ENCODE results near the gene TAS1R1.
"Not testable (repeated sequence)": the region's sequence is repeated elsewhere in the genome, so short reads cannot be mapped to it uniquely, and the experiment has no call there.

Gene TAS1R1

DNA sequence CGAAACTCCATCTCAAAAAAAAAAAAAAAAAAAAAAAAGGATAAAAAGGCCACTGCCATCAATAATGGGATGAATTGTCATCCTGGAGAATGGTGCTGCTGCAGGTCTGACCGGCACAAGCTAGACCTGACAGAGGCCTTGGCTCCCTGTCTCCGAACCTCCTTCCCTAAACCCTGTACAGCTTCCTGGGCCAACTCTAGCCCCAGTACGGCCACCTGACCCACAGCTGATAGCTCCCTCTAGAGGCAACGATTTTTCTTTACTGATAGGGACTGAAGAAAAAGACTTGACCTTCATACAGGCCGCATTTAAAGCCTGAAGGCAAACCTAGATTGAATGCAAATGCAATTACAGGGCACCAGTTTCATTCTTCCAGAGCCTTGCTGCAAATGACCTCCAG, 31.5 kb upstream of the TAS1R1 start:
- no peak for DNase-seq

DNA sequence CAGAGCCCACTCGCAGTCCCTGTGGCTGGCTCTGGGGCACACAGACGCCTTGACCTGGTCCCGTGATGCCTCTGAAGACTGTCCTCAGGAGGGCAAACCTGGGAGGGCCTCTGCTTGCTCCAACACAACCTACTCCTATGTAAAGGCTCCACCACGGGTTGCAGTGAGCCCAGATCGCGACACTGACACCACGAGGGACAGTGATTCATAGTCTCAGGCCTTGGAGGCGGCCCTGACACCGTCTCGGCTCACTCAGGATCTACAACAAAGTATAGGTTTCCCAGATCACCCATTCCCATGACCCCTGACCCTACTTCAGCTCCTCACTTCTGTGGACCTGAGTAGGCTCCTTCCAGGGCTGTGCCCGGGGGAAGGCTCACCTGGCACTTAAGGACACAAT, 28.8 kb upstream of the TAS1R1 start:
- no peak for DNase-seq

DNA sequence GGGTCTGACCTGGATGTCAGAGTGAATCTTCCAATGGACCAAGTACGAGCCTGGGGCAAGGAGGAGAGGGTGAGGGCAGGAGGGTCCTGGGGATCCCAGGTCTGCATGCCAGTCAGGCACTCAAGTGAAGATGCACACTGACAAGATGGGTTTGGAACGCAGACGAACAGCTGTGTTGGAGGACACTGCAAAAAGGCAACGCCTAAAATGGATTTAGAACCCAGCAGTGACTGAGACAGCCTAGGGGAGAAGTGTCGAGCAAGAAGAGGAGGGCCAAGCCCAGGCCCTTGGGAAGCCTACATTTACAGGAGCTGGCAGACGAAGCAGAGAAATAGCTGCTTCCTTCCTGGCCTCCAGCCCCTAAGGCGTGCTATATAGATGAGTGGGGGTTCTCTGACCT, 26.6 kb upstream of the TAS1R1 start:
- no peak for DNase-seq

DNA sequence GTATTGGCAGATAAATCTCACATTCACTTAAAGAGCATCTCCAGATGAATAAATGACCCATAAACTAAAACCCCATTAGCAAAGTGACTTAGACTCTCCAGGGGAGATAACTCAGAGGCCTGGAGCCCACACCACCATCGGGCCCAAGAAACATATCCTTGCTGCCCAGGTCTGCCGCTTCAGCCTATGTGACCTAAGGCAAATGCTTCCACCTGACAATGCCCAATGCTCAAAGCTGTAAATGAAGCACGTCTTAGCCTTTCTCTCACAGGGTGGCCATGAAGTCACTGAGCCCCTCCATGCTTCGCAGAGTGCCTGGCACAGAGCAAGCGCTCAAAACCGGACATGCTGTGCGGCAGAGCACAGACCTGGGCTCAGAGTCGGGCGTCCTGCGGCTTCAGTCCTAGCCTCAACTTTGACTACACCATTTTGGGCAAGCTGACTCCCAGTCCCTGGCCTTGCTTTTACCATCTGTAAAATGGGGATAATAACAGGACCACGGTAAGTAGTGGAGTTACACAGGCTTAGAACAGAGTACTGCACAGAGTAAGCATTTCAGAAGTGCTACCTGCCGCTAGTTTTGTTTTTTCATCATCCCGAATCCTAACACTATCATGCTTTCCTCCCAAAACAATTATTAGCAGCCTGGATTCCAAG, 24.5 kb upstream of the TAS1R1 start:
- DNase-seq, result no peak

DNA sequence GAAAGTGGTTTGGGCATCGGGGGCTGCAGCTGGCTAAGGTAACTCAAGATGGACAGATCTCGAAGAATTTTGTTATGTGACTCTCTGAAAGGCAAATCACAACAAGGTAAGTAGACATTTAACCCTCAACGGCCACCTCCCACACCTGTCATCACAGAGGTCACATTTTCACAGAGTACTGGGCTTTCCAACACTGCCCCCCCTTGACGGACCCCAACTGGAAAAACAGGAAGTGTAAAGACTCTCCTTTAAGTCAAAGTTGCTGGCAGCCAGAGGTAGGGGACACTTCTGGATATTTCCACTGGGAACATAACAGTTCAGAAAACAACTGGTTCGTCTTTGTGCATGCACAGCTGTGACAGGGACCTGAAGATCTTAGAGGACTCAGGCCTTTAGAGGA, 23.1 kb upstream of the TAS1R1 start:
- no peak for DNase-seq

DNA sequence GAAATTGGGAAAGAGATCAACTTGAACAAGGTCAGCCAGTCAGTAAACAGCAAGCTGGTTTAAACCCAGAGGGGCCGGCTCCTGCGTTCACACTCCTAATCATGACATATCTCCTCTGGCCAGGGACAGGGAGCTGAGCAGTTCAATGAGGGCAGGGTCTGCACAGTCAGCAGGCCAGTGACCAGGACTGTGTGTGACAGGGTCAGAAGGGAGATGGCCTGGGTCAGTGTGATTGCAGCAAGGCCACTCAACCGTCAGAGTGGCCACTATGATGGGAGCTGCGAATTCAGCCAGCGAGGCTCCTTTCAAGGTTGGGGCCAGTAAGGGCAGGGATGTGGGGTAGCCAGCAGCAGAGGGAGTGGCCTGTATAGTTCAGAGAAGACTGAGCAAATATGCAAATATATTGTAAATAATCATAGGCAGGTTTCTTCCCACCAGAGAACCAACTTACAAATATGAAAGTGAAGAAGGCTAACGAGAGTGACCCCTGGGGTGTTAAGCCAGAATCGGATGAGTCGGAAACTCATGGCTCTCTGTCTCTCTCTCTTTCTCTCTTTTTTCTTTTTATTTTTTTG, 20.8 kb upstream of the TAS1R1 start:
- DNase-seq, result no peak

DNA sequence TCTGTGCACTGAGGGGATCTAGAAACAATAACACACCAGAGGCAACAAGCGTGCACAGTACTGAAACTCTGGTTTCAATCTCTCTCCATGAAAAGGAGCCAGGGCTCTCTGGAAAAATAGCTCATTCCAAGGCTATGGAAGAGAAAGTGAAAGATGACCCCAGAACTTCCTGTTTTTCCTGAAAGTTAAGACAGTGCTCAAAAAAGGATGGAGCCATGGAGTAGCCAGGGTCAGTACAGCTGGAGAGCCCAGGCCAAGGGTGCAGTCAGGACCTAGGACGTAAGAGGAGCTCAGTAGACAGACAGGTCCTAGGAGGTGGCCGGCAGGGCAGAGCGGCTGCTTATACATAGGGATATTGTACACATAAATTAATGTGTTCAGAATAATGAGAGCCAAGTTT, 19.9 kb upstream of the TAS1R1 start:
- no peak for DNase-seq

DNA sequence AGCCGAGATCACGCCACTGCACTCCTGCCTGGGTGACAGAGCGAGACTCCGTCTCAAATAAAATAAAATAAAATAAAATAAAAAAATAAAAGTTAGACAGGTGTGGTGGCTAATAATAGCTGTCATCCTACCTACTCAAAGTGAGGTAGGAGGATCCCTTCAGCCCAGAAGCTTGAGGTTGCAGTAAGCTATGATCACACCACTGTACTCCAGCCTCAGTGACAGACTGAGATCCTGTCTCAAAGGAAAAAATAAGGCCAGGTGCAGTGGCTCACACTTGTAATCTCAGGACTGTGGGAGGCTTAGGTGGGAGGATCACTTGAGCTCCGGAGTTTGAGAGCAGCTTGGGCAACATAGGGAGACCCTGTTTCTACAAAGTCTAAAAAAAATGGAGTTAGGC, 18.8 kb upstream of the TAS1R1 start:
- no peak for DNase-seq

DNA sequence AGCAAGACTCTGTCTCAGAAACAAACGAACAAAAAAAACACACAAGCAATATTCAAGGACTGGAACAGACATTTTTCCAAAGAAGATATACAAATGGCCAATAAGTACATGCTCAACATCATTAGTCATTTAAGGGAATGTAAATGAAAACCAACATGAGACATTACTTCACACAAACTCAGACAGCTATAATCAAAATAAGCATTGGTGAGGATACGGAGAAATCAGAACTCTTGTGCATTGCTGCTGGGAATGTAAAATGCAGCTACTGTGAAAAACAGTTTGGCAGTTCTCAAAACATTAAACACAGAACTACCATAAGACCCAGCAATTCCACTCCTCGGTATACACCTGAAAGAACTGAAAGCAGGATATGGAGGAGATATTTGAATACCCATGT, 16.2 kb upstream of the TAS1R1 start:
- DNase-seq, result no peak

DNA sequence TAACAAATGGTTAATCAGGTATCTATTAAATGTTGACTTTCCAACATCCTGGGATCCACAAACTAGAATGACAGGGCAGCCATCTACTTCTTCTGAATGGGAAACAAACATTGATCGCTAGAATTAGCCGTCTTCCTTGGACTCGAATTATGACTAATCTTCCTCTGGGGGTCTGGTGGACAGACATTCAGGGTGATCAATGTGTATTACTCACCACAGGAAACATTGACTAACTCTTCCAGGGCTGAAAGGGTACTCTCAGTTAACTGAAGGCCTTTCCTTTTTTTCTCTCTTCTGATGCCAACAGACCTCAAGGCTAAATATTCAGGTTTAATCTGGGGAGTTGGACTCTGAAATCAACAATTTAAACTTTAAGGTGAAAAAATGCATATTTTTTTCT, 10.3 kb upstream of the TAS1R1 start:
- DNase-seq, result no peak

DNA sequence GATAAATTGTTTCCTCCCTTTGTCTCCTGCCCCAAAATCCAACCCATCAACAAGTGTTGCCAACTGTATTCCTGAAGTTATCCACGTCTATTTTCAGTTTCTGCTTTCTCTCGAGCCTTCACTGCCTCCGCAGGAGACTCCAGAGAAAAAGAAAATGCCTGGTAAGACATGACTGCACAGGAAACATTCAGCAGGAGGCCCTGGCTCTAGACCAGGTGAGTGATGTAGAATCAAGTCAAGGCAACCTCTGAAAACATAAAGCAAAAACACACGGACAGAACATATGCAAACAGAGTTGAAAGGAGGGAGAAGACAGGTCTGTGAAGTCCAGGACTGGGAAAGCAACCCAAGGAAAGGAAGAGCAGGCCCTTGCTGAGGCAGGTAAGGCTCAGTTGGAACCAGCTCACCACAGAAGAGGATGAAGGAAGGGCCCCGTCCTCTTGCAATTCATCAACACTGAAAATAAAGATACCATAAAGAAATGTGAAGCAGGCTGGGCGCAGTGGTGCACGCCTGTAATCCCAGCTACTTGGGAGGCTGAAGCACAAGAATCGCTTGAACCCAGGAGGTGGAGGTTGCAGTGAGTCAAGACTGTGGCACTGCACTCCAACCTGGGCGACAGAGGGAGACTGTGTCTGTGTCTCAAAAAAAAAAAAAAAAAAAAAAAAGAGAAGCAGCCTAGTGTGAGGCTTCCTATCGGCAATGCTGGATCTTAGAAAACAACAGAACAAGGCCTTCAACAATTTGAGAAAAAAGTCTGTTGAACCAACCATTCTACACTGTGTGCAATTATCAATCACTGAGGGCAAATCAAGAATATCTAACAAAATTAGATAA, 9.6 kb upstream of the TAS1R1 start:
- DNase-seq, result no peak

DNA sequence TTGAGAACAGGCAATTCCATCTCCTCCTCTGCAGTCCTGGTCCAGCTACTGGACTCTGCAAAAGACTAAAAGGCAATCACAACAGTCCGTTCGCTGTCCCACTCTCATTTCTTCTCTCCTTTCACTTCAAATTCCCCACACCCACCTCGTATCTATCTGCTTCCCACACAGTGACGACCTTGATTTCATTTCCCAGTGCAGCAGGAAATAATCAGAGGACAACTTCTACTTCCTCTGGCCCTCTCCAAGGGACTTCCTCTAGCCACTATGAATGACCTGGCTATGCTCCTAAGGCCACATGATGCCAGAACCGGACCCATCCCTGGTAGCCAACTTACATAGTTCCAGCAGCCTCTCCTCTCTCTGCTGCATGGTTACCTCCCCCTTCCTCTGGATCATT, 8.8 kb upstream of the TAS1R1 start:
- no peak for DNase-seq

DNA sequence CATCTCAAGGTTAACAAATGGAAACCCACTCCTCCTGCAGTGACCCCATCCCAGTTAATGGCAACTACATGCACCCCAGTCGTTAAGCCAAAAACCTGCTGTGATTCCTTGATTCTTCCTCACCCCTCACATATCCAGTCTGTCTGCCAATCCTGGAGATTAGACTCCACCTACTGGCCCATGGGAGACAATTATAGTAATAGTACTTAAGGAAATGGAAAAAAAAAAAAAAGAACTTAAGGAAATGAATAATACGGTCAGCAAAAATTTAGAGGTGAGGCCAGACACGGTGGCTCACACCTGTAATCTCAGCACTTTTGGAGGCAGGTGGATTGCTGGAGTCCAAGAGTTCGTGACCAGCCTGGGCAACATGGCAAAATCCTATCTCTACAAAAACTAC, 7.8 kb upstream of the TAS1R1 start:
- DNase-seq, result no peak

DNA sequence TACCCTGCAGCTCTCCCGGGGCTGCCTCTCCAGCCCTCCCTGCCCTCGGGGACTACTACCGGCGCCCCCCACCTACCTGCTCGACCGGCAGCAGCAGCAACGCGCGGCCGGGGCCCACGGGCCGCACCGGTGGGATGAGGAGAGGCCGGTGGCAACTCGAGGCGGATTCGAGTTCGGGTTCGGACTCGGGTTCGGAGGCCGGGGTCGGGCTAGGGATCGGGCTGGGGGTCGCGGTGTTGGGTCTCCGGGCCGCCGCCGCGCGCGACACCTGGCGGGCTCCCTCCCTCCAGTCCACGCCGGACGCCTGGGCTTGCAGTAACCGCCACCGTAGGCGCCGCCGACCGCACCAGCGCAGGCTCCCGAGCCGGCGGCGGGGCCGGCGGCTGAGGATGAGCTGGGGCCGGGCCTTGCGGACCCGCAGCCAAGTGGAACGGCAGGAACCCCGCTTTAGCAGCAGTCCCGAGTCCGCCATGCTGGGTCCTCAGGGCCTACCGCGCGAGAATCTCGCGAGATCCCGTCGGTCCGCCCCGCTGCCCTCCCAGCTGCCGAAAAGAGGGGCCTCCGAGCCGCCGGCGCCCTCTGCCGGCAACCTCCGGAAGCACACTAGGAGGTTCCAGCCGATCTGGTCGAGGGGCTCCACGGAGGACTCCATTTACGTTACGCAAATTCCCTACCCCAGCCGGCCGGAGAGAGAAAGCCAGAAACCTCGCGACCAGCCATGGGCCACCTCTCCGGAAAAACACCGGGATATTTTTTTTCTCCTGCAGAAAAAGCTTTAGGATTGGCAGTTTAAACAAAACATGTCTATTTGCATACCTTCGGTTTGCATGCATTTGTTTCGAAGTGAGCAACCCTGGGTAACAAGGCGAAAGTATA, 838 bp upstream of the TAS1R1 start, which contains the start of gene NOL9:
Gene NOL9 (minus strand): TSS at position 483 of the 876 bp plus-strand sequence. CDS start 11 bp downstream, at position 472.
- peak; percentile 23 for DNase-seq

DNA sequence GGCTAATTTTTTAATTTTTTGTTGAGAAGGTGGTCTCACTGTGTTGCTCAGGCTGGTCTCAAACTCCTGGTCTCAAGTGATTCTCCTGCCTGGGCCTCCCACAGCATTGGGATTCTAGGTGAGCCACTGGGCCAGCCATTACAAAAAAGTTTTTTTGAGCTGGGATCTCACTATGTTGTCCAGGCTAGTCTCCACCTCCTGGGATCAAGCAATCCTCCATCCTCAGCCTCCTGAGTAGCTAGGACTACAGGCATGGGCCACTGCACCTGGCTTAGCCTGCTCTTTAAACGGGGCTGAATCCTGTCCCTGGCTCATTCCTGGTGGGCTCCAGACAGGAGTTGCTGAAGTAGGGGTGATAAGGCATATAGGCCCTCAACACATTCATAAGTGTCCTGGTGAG, 2.5 kb downstream of the TAS1R1 start:
- DNase-seq, result no peak

DNA sequence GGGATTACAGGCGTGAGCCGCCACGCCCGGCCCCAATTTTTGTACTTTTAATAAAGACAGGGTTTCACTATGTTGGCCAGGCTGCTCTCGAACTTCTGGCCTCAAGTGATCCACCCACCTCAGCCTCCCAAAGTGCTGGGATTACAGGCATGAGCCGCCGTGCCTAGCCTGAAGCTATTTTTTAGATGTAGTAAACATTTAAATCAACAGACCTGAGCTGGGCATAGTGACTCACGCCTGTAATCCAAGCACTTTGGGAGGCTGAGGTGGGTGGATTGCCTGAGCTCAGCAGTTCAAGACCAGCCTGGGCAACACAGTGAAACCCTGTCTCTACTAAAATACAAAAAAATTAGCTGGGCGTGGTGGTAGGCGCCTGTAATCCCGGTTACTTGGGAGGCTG, 4.1 kb downstream of the TAS1R1 start:
- not testable (repeated sequence) for DNase-seq

DNA sequence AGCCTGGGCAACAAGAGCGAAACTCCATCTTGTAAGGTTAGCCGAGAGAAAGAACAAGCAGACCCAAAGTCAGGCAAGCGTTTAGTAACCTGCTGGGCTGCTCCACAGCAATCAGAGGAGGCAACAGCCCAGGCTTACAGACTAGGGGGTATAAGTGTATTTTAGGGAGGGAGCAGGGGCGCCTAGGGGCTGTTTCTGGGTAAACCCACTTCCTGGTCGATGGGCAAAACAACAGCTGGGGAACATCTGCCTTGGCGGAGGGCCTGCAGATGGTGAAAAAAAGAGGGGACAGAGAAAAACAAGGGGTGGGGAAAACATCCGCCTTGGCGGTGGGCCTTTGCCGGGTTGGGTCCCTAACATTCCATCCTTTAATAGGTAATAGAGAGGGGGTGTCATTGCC, 5.2 kb downstream of the TAS1R1 start:
- no peak for DNase-seq

DNA sequence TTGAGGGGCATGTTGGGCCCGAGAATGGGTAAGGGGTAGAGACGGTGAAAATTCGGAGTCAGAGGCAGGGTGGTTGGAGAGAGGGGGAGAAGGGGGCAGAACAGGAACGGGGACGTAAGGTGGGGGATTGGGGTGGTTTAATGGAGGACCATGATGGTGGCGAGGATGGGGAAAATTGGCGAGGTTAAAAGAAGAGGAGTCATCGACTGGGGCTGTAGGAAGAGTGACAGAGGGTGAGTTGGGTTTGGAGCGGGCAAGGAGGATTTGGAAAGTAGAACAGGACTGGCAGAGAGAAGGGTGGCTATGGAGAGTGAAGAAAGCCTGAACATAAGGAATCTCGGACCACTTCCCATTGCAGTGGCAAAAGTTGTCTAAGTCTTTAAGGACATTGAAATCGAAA, 13.9 kb downstream of the TAS1R1 start:
- no peak for DNase-seq

DNA sequence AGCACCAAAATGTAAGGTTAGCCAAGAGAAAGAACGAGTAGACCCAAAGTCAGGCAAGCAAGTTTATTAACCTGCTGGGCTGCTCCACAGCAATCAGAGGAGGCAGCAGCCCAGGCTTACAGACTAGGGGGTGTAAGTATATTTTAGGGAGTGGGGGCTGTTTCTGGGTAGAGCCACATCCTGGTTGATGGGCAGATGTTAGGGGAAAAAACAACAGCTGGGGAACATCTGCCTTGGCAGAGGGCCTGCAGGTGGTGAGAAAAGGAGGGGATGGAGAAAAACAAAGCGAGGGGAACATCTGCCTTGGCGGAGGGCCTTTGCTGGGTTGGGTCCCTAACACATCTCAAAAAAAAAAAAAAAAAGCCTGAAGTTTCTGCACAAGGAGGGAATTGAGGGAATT, 15.0 kb downstream of the TAS1R1 start:
- no peak for DNase-seq

DNA sequence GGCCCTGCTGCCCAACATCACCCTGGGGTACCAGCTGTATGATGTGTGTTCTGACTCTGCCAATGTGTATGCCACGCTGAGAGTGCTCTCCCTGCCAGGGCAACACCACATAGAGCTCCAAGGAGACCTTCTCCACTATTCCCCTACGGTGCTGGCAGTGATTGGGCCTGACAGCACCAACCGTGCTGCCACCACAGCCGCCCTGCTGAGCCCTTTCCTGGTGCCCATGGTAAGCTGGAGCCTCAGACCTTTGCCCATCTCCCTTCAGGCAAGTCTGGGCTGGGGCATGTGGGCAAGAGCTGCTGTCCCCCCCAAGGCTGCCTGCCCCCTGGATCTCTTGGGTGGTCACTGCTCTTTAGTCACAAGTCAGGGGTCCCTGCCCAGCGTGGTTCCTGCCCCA, 15.9 kb downstream of the TAS1R1 start:
- no peak for DNase-seq

DNA sequence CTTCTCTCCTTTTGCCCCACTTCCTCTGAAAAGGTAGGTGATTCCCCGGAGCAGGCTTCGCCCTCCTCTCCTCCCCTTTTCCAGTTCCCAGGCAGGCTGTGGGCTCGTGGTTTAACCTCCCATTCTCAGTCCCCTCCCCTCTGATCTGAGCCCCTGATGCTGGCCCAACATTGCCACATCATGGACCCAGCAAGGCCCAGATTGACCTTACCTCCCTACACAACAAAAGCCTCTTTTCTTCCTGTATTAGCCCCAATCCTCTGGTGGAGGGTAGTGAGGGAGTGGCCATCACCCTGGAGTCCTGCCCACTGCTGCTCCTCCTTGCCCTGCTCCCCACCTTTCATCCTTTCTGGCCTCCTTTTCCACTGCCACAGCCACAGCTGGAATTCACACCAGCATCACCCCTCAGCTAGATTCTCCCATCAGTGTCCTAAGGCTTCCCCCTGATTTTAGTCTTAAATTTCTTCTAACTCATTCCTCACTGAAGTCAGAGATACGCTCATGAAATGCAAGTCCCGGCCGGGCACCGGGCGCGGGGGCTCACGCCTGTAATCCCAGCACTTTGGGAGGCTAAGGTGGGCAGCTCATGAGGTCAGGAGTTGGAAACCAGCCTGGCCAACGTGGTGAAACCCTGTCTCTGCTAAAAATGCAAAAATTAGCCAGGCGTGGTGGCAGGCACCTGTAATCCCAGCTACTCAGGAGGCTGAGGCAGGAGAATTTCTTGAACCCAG, 17.7 kb downstream of the TAS1R1 start:
- no peak for DNase-seq

DNA sequence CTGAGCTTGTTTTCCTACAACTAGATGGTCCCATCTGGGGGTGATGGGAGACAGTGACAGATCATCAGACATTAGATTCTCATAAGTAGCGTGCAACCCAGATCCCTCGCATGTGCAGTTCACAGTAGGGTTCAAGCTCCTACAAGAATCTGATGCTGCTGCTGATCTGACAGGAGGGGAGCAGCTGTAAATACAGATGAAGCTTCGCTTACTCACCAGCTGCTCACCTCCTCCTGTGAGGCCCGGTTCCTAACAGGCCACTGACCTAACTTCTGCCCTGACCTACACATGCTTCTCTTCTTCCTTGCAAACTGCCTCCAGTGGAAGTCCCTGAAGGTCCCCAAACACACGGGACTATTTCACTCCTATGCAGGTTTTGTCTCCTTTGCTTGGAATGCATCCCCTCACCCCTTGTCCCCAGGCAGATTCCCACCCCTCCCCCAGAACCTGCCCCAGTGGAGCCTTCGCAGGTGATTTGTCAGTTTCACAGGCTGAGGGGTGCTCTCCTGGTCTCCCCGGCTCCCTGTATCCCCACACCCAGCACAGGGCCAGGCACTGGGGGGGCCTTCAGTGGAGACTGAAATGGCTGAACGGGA, 19.0 kb downstream of the TAS1R1 start:
- no peak for DNase-seq

Data from SIG-M5 (cell line).